HG03469 (cell line): Measurements from ENCODE around the gene CORO7.
"Not testable (repeated sequence)": the region's sequence is repeated elsewhere in the genome, so short reads cannot be mapped to it uniquely, and the experiment has no call there.

Experiments
- ATAC-seq: cut with Tn5 transposase; IDR thresholded peaks from one replicate; pipeline ENCODE4 v1.9.1; 2021; ENCODE audit warnings: mild to moderate bottlenecking, moderate library complexity, moderate number of reproducible peaks; ENCODE audit not compliant: unreplicated experiment

Gene CORO7

GRCh38 chr16:4340443-4340842 lies 76.0 kb downstream of the CORO7 start:
- ATAC-seq = no peak

GRCh38 chr16:4339909-4340308 lies 76.5 kb downstream of the CORO7 start:
- no peak for ATAC-seq

- no peak for ATAC-seq
These were observed 76.9 kb downstream of the CORO7 start for GRCh38 chr16:4339455-4339854.

- ATAC-seq = no peak
These were observed 77.6 kb downstream of the CORO7 start for GRCh38 chr16:4338712-4339299.

GRCh38 chr16:4338125-4338582 lies 78.2 kb downstream of the CORO7 start:
- ATAC-seq = no peak

GRCh38 chr16:4337540-4338088 lies 78.8 kb downstream of the CORO7 start:
- ATAC-seq = no peak

GRCh38 chr16:4336701-4337539 lies 79.5 kb downstream of the CORO7 start:
- no peak for ATAC-seq

GRCh38 chr16:4334724-4335495 lies 81.5 kb downstream of the CORO7 start:
- no peak for ATAC-seq

- not testable (repeated sequence) for ATAC-seq
These were observed 82.7 kb downstream of the CORO7 start for GRCh38 chr16:4333714-4334113.

GRCh38 chr16:4333308-4333638 lies 83.1 kb downstream of the CORO7 start:
- no peak for ATAC-seq

GRCh38 chr16:4332623-4333307 lies 83.6 kb downstream of the CORO7 start:
- no peak for ATAC-seq

GRCh38 chr16:4332083-4332482 lies 84.3 kb downstream of the CORO7 start:
- no peak for ATAC-seq

- ATAC-seq = no peak
These were observed 86.0 kb downstream of the CORO7 start for GRCh38 chr16:4330277-4330874.

- ATAC-seq = no peak
These were observed 87.3 kb downstream of the CORO7 start for GRCh38 chr16:4328782-4329775.

GRCh38 chr16:4328046-4328781 lies 88.2 kb downstream of the CORO7 start:
- no peak for ATAC-seq

- no peak for ATAC-seq
These were observed 88.9 kb downstream of the CORO7 start for GRCh38 chr16:4327386-4328045.

- no peak for ATAC-seq
These were observed 91.1 kb downstream of the CORO7 start for GRCh38 chr16:4325253-4325758.
